ACHN (cell line): ENCODE measurements around the gene TBX5.

ENCODE experiments used
- DNase-seq: peaks from one replicate; pipeline ENCODE4 v3.0.0-alpha.2; 2015
- in situ Hi-C: cut with HindIII; loops from 2 replicates; pipeline ENCODE4 v1.10.0; 2017; ENCODE audit warnings: low sequenced_read_pairs, low pct_ligation_motif_present, low pct_unique_long_range_greater_than_20kb

Gene TBX5

DNA sequence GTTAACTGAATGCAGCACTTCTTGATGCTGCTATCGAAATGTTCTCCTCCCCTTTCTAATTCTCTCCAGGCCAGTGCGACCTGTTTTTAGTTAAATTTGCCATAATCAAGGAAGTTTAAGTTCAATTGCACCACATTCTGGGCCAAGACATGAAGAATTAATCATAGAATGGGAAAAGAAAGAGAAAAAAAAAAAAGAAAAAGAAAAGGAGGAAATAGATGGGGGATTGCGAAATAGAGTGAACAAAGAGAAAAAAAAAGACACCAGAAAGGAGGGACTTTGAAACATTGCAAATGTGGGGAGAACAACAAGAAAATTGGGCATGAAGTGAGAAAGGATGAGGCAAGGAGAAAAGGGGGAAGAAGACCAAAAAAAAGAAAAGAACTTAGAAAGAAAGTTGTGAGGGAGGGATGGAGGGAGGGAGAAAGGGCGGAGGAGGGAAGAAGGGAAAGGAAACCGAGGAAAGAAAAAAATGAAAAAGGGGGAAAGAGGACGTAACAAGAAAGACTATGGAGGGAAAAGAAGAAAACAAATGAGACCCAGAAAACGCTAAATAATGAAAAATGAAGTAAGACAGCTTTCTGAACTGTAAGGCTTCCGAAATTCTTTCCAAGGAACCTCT, 32.8 kb upstream of the TBX5 start:
- in situ Hi-C loops: no loop called here
- DNase-seq: no peak

DNA sequence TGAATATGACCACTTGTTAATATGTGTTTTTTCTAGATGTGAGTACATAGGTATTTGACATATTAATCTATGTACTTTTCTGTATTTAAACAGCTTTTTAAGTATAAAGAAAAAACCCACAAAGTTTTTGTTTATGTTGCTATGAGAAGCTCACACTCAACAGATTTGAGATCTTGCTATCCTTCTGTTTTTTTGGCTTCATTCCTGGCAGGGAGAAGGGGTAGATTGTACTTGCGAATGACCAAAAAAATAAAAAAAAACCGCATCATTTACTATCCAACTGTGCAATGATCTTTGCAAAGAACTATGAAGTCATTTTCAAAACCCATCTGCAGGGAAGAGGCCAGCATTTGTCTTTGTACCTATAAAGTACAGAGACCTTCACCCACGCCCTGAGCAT, 28.4 kb upstream of the TBX5 start:
- in situ Hi-C loops: no loop called here
- DNase-seq: no peak

DNA sequence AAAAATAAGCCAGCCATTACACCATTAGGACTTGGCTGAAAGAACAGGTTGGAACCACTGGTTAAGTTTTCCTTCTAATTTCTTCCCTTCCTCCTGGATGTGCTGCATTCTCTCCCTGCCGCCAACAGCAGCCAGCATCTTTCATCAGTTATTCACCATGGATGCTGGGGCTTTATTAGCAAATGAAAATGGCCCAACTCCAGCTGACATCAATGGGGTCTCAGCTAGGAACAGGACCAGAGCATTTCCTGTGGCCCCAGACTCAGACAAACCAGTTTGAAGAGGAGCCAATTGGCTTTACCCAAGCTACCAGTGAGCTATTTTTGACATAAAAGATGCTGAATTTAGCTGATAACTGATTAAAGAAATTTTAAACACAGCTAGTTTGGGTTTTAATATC, 26.0 kb upstream of the TBX5 start:
- in situ Hi-C loops: no loop called here
- DNase-seq: no peak

DNA sequence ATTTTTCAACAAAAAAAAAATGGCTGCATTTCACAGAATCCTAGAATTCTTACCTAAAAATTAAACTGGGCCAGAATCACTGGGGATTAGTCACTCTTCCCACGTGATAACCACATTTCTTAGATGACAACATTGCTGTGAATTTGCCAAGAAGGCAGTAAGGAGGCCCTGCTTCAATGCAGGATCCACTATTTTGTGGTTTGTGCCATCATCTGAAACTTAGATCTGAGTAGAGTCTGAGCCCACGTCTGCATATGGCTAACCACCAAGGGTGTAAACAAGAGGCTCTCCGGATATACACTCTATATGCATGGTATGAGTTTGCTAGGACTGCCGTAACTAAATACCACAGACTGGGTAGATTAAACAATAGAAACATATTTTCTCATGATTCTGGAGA, 24.4 kb upstream of the TBX5 start:
- peak; percentile 42 for DNase-seq

DNA sequence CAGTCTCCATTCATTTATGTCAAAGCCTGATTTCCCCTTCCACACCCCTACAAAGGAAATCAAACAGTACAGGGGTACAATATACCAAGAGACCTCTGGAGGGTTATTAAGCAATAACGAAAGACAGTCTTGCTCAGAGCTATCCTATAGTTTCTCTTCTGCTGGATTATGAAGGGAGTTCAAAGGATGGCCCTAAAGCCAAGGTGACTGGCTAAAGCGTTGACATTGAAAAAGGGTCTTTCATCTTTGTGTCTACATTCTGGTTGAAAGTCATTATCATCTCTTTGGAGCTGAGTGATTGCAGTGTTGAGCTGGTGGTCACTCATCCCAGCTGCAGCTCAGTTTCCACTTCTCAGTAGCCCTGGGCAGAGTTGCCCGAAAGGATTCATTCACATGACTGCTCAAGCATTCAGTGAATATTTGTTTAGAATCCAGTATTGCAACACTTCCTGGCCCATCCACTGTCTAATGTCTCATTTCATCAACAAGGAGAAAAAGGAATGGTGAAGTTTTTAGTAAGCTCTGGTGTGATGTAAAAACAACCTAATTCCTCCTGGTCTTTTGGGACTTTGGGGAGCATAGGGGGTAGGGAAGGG, 19.2 kb upstream of the TBX5 start:
- DNase-seq: peak; percentile 70
- in situ Hi-C loops: no loop called here

More for the DNA sequence above, 24.4 kb upstream of the TBX5 start:
- in situ Hi-C loops: no loop called here

DNA sequence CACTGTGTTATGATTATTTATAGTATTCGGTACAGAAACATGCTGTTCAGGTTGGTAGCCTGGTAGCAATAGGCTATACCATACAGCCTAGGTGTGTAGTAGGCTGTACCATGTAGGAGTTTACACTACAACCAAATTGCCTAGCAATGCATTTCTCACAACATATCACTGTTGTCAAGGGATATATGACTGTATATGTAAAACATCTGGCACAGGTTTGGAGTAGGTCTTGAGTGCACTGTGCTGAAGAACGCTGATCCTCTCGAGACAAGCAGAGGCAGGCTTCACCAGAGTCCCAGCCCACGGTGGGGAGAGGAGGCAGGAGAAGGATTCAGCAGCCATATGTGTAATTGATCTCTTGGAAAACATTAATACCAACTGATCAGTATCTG, 15.0 kb upstream of the TBX5 start:
- in situ Hi-C loops: no loop called here
- DNase-seq: no peak

DNA sequence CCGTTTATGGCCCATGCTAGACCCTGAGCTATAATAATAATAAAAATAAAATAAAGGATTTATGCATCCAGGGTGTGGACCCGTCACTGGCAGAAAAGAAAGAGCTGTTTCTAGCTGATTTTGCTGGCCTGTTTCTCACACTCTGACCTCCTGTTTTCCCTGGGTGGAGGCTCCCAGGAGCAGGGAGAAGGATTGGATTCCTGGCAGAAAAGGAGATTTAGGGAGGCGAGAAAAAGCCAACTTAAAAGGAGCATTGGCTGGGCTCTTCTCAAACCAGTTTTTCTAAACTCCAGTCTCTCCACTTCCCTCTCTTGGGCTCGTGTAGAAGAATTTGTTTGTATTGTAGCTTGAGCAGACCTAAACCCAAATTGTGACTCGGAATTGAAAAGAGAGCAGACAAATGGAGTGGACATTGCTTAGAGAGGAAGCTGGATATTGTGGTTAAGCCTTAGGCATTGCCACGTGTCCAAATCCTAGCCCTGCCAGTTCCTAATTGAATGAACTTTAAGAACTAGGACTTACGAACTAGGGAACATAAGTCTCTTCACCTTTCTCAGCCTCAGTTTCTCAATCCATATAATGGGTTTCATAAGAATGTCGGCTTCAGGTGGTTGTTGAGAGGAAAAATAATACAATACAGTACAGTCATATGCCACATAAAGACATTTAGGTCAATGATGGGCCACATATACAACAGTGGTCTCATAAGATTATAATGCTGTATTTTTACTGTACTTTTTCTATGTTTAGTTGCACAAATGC, 14.4 kb upstream of the TBX5 start:
- in situ Hi-C loops: no loop called here
- no peak for DNase-seq

DNA sequence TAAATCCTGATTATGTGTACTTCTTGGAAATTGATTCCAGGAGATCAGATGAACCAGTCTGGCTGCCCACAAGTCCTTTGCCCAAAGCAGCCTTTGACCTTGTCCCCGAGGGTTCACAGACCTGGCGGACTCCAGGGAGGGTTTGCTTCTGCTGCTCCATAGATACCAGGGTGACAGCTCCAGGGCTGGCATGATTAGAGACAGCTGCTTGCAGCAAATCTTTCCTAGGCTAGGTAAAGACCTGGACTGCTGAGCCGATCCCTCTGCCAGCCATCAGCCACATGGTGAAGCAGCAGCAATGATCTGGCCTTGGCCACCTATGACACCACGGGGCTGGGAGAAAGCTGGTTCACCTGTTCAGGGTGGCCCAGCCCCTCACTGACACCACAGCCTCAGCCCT, 10.1 kb upstream of the TBX5 start:
- DNase-seq: no peak
- in situ Hi-C loops: no loop called here

DNA sequence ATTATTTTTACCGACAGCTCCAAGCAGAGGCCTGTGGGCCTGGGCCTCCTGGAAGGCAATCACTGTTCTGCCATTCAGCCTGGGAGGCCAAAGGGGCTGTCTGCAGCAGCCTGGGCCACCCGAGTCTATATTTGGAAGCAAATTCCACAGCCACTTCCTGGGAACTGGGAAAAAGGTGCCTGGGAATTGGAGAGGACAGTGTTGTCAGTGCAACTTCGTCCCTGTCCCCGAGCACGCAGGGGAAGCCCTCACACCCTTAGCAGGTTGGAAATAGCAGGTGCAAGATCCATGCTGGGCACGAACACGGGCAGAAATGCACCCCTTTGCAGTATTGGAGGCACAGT, 9.6 kb upstream of the TBX5 start:
- DNase-seq: no peak
- in situ Hi-C loops: no loop called here

DNA sequence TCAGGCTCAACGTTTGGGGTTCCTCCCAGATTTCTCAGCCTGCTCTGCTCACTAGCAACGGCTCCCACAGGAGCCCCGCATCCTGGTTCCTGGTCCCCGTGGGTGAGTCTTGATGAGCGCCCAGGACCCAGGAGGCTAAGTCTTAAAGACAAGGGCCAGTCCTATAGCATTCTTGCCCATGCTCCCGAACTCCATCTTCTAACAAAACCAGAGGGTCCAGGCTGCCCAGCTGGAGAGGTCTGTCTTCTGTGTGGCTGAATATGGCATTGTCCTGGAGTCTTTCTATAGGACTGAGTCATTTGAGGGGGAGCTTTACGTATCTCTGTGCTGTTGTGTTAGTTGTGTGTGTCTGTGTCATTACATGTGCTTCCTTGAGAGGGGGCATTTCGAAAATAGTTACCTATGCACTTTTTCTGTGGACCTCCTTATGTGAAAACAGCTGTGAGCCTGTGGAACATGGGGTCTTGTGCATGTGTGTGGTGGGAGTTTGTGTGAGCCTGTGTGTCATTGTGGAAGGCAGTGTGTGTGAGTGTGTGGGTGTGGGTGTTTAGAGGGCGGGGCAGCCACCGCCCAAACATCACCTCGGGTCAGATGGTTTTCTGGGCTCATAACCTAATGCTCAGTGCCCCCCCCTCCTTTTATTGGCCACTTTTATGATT, 9.1 kb upstream of the TBX5 start:
- in situ Hi-C loops: no loop called here
- DNase-seq: no peak

DNA sequence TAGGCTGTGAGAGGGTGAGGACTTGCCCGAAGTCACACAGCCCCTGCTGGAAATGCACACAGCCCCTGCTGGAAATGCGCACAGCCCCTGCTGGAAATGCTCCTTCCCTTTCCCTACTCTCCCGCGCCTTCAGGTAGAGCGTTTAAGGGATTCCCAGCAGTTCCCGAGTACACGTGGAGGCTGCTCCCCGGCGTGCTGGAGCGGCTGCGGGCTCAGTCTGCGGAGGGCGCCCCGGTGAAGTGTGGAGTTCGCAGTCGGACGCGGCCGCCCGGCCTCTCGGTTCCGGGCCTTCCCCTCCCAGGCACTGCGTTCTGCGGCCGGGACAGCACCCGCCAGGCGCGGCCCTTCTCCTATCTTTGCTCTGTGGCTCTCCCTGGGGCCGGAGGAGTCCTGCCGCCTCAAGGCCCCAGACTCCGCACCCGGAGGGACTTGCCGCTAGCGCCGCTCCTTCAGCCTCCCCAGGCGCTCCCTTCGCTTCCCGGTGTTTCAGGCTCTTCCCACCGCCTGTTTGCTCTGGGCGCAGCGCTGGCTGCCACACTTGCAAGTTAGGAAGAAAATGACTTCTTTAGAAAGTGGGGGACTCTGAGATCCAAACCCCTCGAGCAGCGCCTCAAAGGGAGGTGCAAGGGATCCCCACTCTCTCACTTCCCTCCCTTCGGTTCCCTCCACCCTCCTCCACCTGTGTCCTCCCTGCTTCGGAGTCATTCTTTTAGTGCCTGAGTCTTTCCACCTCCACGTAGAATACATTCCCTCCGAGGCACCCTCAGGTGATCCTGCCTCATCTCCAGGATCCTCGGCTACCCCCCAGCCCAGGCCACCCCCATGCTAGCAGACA, 8.3 kb upstream of the TBX5 start:
- DNase-seq: no peak
- in situ Hi-C loops: no loop called here

DNA sequence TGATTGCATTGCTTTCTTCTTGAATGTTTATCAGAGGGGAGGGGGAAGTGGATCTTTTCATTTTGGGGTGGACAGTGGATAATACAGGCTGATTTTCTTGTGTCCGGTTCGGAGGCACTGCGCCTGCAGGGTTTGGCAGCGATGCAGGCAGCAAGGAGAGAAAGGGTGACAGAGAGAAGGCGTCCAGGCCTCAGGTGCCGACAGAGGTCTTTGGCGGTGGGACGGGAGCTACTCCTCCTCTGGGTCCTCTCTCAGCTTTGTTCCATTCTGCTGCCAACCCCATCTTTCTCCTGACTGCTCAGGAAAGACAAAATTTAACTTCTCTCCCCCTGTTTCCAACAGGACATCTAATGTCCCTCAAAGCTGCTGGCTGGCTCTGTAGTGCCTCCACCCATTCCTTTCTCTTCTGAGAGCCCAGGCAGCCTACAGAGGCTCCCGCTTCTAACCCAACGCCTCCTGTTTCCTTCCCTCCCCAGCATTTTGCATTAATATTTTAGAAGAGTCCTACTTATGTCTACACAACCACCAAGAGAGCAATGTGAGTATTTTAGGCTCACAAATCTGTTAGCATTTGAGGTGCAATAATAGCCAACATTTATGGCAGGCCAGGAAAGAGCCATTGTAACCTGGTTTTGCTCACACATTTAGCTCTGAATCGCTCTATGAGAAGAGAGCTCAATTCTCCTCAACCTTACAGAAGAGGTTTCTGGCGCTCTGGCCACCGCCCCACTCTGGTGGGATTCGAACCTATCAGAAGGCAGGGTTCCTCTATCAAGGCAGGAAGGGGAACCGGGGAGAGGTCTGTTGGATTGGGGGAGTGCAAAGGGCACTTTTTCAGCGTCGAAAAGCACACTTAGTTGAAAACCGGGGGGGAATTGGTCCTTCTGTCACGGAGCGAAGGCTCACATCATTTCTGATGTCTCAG, 7.1 kb upstream of the TBX5 start:
- DNase-seq: no peak

DNA sequence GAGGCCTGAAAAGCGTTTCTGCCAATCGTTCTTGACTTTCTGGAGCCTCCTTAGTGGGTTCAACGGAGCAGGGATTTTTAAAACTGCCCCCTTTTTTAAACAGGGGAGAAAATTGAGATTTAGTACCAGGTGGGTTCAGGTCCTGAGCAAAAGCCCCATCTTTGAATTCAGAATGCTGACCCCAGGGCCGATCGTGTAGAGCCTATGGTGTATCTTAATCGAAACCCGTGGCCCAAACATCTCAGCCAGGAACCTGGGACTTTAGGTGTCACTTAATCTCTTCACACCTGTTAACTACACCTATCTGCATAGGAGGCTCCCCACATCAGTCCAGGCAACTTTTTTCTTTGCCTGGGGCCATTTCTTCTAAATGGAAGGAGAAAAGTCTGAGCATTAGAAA, 6.4 kb upstream of the TBX5 start:
- in situ Hi-C loops: no loop called here

More for the DNA sequence above, 7.1 kb upstream of the TBX5 start:
- in situ Hi-C loops: no loop called here

DNA sequence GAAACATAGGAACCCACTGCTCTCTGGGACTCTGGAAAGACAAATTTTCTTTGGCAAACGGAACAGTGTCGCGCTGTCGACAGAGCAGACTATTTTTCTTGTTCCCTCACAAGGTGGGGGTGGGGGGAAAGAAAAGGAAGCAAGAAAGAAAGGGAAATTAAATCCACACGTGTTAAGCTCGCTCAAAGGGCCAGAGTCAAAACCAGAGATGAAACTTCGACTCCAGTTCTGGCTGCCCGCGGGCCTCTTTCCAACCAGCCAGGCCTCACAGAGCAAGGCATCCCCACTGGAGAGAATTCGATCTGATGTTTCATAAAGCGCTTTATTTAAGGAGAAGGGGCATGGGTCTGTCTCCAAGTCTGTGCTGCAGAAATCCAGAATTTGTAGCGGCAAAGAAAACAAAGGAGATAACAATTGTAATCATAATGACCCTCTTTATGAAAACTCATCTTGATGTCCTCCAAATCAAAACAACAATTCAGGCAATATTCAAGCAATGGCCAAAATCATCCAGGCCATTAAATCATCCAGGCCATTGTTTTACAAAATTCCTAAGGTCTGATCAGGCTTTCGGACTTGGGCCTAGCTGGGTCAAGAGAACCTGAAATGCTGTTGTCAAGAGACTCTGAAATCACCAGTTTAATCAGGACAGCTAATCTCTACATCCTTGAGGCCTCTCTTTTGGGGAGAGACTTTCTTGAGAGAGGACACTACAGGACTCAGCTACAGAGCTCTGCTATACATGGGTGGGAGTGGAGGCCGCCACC, 5.3 kb upstream of the TBX5 start:
- in situ Hi-C loops: no loop called here
- no peak for DNase-seq

More for the DNA sequence above, 6.4 kb upstream of the TBX5 start:
- DNase-seq: no peak

DNA sequence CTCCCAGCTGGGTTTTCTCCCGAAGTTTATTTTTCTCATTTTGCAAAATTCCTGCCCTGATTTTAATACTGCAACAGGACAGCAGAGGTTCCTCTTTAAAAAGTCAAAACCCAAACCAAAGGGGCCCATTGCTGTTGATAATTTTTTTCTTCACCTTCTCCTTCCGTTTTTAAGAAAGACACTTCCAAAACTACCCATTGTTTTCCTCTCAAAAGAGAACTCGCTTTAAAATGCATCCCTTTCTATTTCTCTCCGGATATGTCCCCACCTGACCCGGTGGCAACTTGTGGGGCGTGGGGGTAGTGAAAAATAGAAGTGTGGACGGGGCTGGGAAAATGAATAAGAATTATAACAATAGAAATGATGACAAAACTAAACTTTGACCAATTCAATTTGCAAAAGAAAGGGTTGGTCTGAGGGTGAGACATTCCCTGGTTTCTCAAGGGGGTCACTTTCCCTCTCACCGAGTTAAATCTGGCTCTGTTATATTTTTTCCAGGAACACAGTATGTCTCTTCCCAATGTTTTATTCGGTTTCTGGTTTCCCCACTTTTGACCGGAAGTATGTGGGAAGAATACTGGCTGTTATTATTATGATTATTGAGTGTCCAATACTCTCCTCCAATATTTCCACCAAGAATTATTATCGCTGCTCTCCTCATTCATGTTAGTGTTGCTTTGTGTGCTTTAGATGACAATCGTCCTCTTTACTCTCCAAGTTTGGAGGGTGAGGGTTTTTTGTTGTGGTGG, 4.1 kb upstream of the TBX5 start:
- in situ Hi-C loops: no loop called here
- no peak for DNase-seq
